HEK293 (cell line): ENCODE data around the gene FXYD4.
A peak's percentile ranks its signal among the peaks of the same experiment; 100 is the strongest.

Experiments used
- BCL11A ChIP-seq: fragments of 450-650 bp; formaldehyde crosslinking; IDR thresholded peaks from 2 replicates; pipeline ENCODE4 v1.5.1; 2016; ENCODE audit warnings: low read depth, missing biosample characterization, missing genetic modification characterization
- CTCF ChIP-seq: fragments of 450-650 bp; formaldehyde crosslinking; IDR thresholded peaks from 2 replicates; pipeline ENCODE4 v1.5.1; 2016; ENCODE audit warnings: missing biosample characterization, missing genetic modification characterization
- ELK4 ChIP-seq: IDR thresholded peaks from 2 replicates; pipeline ENCODE4 v1.6.1; 2011; ENCODE audit warnings: mild to moderate bottlenecking, low read depth, low read length, borderline replicate concordance
- KLF10 ChIP-seq: fragments of 450-650 bp; IDR thresholded peaks from 2 replicates; pipeline ENCODE4 v1.5.1; 2018; ENCODE audit warnings: missing biosample characterization, mild to moderate bottlenecking, missing genetic modification characterization
- KLF7 ChIP-seq: fragments of 450-650 bp; formaldehyde crosslinking; IDR thresholded peaks from 2 replicates; pipeline ENCODE4 v1.5.1; 2016; ENCODE audit warnings: missing biosample characterization, missing genetic modification characterization, borderline replicate concordance
- PRDM1 ChIP-seq: fragments of 450-650 bp; formaldehyde crosslinking; IDR thresholded peaks from 2 replicates; pipeline ENCODE4; 2016; ENCODE audit warnings: missing biosample characterization, missing genetic modification characterization
- REPIN1 ChIP-seq: fragments of 450-650 bp; formaldehyde crosslinking; IDR thresholded peaks from 2 replicates; pipeline ENCODE4 v1.5.1; 2017; ENCODE audit warnings: missing biosample characterization, missing genetic modification characterization, low read depth
- SETDB1 ChIP-seq: IDR thresholded peaks from one replicate; pipeline ENCODE4 v1.6.1; 2017; ENCODE audit warnings: mild to moderate bottlenecking, low read length, moderate library complexity, mixed read lengths; ENCODE audit not compliant: insufficient read length
- TSHZ1 ChIP-seq: fragments of 450-650 bp; formaldehyde crosslinking; IDR thresholded peaks from 2 replicates; pipeline ENCODE4 v1.5.1; 2016; ENCODE audit warnings: missing biosample characterization, missing genetic modification characterization, borderline replicate concordance
- ZBTB7A ChIP-seq: fragments of 450-650 bp; formaldehyde crosslinking; IDR thresholded peaks from 2 replicates; pipeline ENCODE4 v1.5.1; 2016; ENCODE audit warnings: low read depth, missing biosample characterization, missing genetic modification characterization
- ZNF10 ChIP-seq: fragments of 450-650 bp; formaldehyde crosslinking; IDR thresholded peaks from 2 replicates; pipeline ENCODE4 v1.5.1; 2017; ENCODE audit warnings: missing biosample characterization, missing genetic modification characterization
- ZNF274 ChIP-seq, 2 experiments: fragments of 200-500 bp in 1 of 2; fragments of 450-650 bp in 1 of 2; sonication (Bioruptor generic) in 1 of 2; formaldehyde crosslinking in 1 of 2; IDR thresholded peaks; 2 replicates each; pipeline versions ENCODE4 v1.5.1 to v1.6.1; 2014 to 2016; ENCODE audit warnings: borderline replicate concordance in 1 of 2, inconsistent platforms in 1 of 2, low read length in 1 of 2, missing biosample characterization in 1 of 2, missing genetic modification characterization in 1 of 2
- ZNF423 ChIP-seq: fragments of 450-650 bp; formaldehyde crosslinking; IDR thresholded peaks from 2 replicates; pipeline ENCODE4 v1.5.1; 2016; ENCODE audit warnings: missing biosample characterization, missing genetic modification characterization
- ZNF449 ChIP-seq: fragments of 450-650 bp; formaldehyde crosslinking; IDR thresholded peaks from 2 replicates; pipeline ENCODE4 v1.5.1; 2017; ENCODE audit warnings: missing biosample characterization, mild to moderate bottlenecking, missing genetic modification characterization, moderate library complexity
- ZNF514 ChIP-seq: fragments of 450-650 bp; formaldehyde crosslinking; IDR thresholded peaks from 2 replicates; pipeline ENCODE4 v1.5.1; 2016; ENCODE audit warnings: missing biosample characterization, missing genetic modification characterization
- ZNF521 ChIP-seq: fragments of 450-650 bp; formaldehyde crosslinking; IDR thresholded peaks from 2 replicates; pipeline ENCODE4 v1.5.1; 2017; ENCODE audit warnings: missing biosample characterization, mild to moderate bottlenecking, missing genetic modification characterization
- ZNF660 ChIP-seq: fragments of 450-650 bp; IDR thresholded peaks from 2 replicates; pipeline ENCODE4 v1.5.1; 2018; ENCODE audit warnings: missing biosample characterization, mild to moderate bottlenecking, missing genetic modification characterization
- ZNF692 ChIP-seq: fragments of 450-650 bp; formaldehyde crosslinking; IDR thresholded peaks from 2 replicates; pipeline ENCODE4 v1.5.1; 2016; ENCODE audit warnings: missing biosample characterization, missing genetic modification characterization
- ZNF701 ChIP-seq: fragments of 450-650 bp; formaldehyde crosslinking; IDR thresholded peaks from 2 replicates; pipeline ENCODE4 v1.5.1; 2016; ENCODE audit warnings: missing biosample characterization, missing genetic modification characterization
- ZNF747 ChIP-seq: fragments of 450-650 bp; formaldehyde crosslinking; IDR thresholded peaks from 2 replicates; pipeline ENCODE4 v1.5.1; 2016; ENCODE audit warnings: missing biosample characterization, missing genetic modification characterization
- ZNF785 ChIP-seq: fragments of 450-650 bp; formaldehyde crosslinking; IDR thresholded peaks from 2 replicates; pipeline ENCODE4 v1.5.1; 2016; ENCODE audit warnings: missing biosample characterization, missing genetic modification characterization
- ZNF837 ChIP-seq: fragments of 450-650 bp; formaldehyde crosslinking; IDR thresholded peaks from 2 replicates; pipeline ENCODE4 v1.5.1; 2016; ENCODE audit warnings: missing biosample characterization, missing genetic modification characterization
- ZSCAN30 ChIP-seq: fragments of 450-650 bp; IDR thresholded peaks from 2 replicates; pipeline ENCODE4 v1.5.1; 2018; ENCODE audit warnings: missing biosample characterization, mild to moderate bottlenecking, missing genetic modification characterization, moderate library complexity
- TF ChIP-seq, protein P1 (sequence below): fragments of 450-650 bp; IDR thresholded peaks from 2 replicates; pipeline ENCODE4 v1.5.1; 2018; ENCODE audit warnings: missing biosample characterization, missing genetic modification characterization
- TF ChIP-seq, protein P2 (sequence below): fragments of 450-650 bp; formaldehyde crosslinking; IDR thresholded peaks from 2 replicates; pipeline ENCODE4 v1.5.1; 2016; ENCODE audit warnings: missing biosample characterization, missing genetic modification characterization

FXYD4 gene

GRCh38 chr10:43408710-43409384 is 37.4 kb downstream of the FXYD4 start, which contains the start of gene HNRNPF (continued):
- TF ChIP-seq TSHZ1 (no peak), PRDM1 (no peak), ZNF514 (no peak), KLF7 (0 out of 2 replicates have a peak, but pooled peaks have one; percentile 11), CTCF (tag by site-specific recombination) (no peak), ZNF274 (IDR thresholded peaks at IDR 0.05; ENCODE audit: low read length) (no peak), ZNF274 (tag by site-specific recombination; IDR thresholded peaks at IDR 0.05; ENCODE audit: borderline replicate concordance) (no peak), REPIN1 (no peak), ZNF837 (tag by site-specific recombination) (no peak), ZNF449 (tag by site-specific recombination) (peak; percentile 82), ZNF660 (tag by site-specific recombination) (peak; percentile 88; the same call in 1 of the 2 replicates), ZSCAN30 (peak; percentile 90), KLF10 (tag by site-specific recombination) (peak; percentile 88), ZNF423 (no peak), ZNF10 (tag by site-specific recombination) (0 out of 2 replicates have a peak, but pooled peaks have one; percentile 10), ZNF747 (no peak), ZNF692 (tag by site-specific recombination) (peak; percentile 74), ELK4 (no peak; the same call in 1 of the 2 replicates), ZNF701 (no peak), BCL11A (tag by site-specific recombination) (no peak), SETDB1 (no peak), ZNF521 (tag by site-specific recombination) (no peak), ZNF785 (tag by site-specific recombination) (no peak), ZBTB7A (tag by site-specific recombination) (peak; percentile 59; the same call in 1 of the 2 replicates)
- TF ChIP-seq, protein P1, sequence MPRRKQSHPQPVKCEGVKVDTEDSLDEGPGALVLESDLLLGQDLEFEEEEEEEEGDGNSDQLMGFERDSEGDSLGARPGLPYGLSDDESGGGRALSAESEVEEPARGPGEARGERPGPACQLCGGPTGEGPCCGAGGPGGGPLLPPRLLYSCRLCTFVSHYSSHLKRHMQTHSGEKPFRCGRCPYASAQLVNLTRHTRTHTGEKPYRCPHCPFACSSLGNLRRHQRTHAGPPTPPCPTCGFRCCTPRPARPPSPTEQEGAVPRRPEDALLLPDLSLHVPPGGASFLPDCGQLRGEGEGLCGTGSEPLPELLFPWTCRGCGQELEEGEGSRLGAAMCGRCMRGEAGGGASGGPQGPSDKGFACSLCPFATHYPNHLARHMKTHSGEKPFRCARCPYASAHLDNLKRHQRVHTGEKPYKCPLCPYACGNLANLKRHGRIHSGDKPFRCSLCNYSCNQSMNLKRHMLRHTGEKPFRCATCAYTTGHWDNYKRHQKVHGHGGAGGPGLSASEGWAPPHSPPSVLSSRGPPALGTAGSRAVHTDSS (tag by site-specific recombination), result no peak
- TF ChIP-seq, protein P2, sequence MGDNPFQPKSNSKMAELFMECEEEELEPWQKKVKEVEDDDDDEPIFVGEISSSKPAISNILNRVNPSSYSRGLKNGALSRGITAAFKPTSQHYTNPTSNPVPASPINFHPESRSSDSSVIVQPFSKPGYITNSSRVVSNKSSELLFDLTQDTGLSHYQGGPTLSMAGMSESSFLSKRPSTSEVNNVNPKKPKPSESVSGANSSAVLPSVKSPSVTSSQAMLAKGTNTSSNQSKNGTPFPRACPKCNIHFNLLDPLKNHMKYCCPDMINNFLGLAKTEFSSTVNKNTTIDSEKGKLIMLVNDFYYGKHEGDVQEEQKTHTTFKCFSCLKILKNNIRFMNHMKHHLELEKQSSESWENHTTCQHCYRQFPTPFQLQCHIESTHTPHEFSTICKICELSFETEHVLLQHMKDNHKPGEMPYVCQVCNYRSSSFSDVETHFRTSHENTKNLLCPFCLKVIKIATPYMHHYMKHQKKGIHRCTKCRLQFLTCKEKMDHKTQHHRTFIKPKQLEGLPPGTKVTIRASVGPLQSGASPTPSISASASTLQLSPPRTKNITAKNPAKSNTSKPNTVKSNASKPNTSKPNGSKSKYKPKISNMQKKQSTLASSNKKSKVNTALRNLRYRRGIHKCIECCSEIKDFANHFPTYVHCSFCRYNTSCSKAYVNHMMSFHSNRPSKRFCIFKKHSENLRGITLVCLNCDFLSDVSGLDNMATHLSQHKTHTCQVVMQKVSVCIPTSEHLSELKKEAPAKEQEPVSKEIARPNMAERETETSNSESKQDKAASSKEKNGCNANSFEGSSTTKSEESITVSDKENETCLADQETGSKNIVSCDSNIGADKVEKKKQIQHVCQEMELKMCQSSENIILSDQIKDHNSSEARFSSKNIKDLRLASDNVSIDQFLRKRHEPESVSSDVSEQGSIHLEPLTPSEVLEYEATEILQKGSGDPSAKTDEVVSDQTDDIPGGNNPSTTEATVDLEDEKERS (tag by site-specific recombination), result no peak
